Erythroblast (primary cell): ENCODE measurements around the gene CYSLTR2.

Experiments
- GATA1 ChIP-seq: IDR thresholded peaks from 2 replicates; pipeline ENCODE4 v1.6.1; 2011; ENCODE audit warnings: low read depth, mild to moderate bottlenecking, control low read depth, low read length, moderate library complexity
- POLR2A ChIP-seq: IDR thresholded peaks from 2 replicates; pipeline ENCODE4 v1.6.1; 2011; ENCODE audit warnings: mild to moderate bottlenecking, low read length

DNA sequence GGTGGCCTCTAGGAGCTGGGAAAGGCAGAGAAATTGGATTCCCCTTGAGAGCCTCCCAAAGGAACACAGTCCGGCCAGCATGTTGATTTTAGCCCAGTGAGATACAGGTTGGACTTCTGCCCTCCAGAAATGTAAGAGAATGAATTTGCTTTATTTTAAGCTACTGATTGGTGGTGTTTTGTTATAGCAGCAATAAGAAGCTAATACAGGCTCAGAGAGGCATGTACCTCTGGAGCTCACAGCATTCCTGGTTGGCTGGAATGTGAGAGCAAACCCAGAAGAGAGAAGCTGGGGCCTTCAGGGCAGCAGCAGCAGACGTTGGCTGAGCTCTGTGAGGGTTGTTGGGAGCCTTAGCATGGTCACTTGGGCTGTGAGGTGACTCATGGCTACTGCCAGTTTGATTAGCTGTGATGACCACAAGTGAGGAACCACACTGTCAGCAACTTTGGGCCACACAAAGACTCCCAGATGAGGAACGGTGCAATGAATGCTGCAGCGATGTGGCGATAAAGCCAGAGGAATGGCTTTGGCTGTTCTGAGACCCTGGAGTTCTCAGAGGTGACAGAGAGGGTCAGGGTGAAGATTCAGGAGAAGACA, 80.1 kb downstream of the CYSLTR2 start:
- TF ChIP-seq POLR2A (no peak), GATA1 (no peak)
